ENCODE data around the gene PLAC9.
"Not testable (repeated sequence)": the region's sequence is repeated elsewhere in the genome, so short reads cannot be mapped to it uniquely, and the experiment has no call there.

The PLAC9 gene

GRCh38 chr10:80132299-80133139 is at the start of gene PLAC9:
PLAC9 (plus strand) TSS chr10:80132730; CDS start chr10:80132763, 33 bp downstream.
- no peak for DNase-seq (ENCODE audit: low read depth in 2 of 3, low spot score in 2 of 3)

GRCh38 chr10:80090121-80090520 is 42.4 kb upstream of the PLAC9 start:
- no peak for DNase-seq (ENCODE audit: low read depth in 2 of 3, low spot score in 2 of 3)

GRCh38 chr10:80094231-80094630 is 38.3 kb upstream of the PLAC9 start:
- no peak for DNase-seq (ENCODE audit: low read depth in 2 of 3, low spot score in 2 of 3)

- DNase-seq (ENCODE audit: low read depth in 2 of 3, low spot score in 2 of 3): not testable (repeated sequence)
Observed at GRCh38 chr10:80098272-80098671, 34.3 kb upstream of the PLAC9 start.

- DNase-seq (ENCODE audit: low read depth in 2 of 3, low spot score in 2 of 3): not testable (repeated sequence)
Observed at GRCh38 chr10:80099295-80099694, 33.2 kb upstream of the PLAC9 start.

GRCh38 chr10:80100116-80100515 is 32.4 kb upstream of the PLAC9 start:
- DNase-seq (ENCODE audit: low read depth in 2 of 3, low spot score in 2 of 3): no peak

- no peak for DNase-seq (ENCODE audit: low read depth in 2 of 3, low spot score in 2 of 3)
Observed at GRCh38 chr10:80100861-80101695, 31.5 kb upstream of the PLAC9 start.

- no peak for DNase-seq (ENCODE audit: low read depth in 2 of 3, low spot score in 2 of 3)
Observed at GRCh38 chr10:80104066-80104926, 28.2 kb upstream of the PLAC9 start.

GRCh38 chr10:80108576-80109239 is 23.8 kb upstream of the PLAC9 start:
- DNase-seq (ENCODE audit: low read depth in 2 of 3, low spot score in 2 of 3): no peak

GRCh38 chr10:80110986-80111385 is 21.5 kb upstream of the PLAC9 start:
- DNase-seq (ENCODE audit: low read depth in 2 of 3, low spot score in 2 of 3): no peak

- DNase-seq (ENCODE audit: low read depth in 2 of 3, low spot score in 2 of 3): no peak
Observed at GRCh38 chr10:80118669-80119068, 13.9 kb upstream of the PLAC9 start.

- no peak for DNase-seq (ENCODE audit: low read depth in 2 of 3, low spot score in 2 of 3)
Observed at GRCh38 chr10:80122110-80122710, 10.3 kb upstream of the PLAC9 start.

- DNase-seq (ENCODE audit: low read depth in 2 of 3, low spot score in 2 of 3): no peak
Observed at GRCh38 chr10:80122746-80123145, 9.8 kb upstream of the PLAC9 start.

GRCh38 chr10:80126876-80127275 is 5.7 kb upstream of the PLAC9 start:
- no peak for DNase-seq (ENCODE audit: low read depth in 2 of 3, low spot score in 2 of 3)

GRCh38 chr10:80131499-80131901 is 1.0 kb upstream of the PLAC9 start:
- no peak for DNase-seq (ENCODE audit: low read depth in 2 of 3, low spot score in 2 of 3)

- no peak for DNase-seq (ENCODE audit: low read depth in 2 of 3, low spot score in 2 of 3)
Observed at GRCh38 chr10:80133206-80133605, 676 bp downstream of the PLAC9 start.

- not testable (repeated sequence) for DNase-seq (ENCODE audit: low read depth in 2 of 3, low spot score in 2 of 3)
Observed at GRCh38 chr10:80133687-80134086, 1.2 kb downstream of the PLAC9 start.

- no peak for DNase-seq (ENCODE audit: low read depth in 2 of 3, low spot score in 2 of 3)
Observed at GRCh38 chr10:80136134-80136571, 3.6 kb downstream of the PLAC9 start.

- DNase-seq (ENCODE audit: low read depth in 2 of 3, low spot score in 2 of 3): no peak
Observed at GRCh38 chr10:80137031-80137862, 4.7 kb downstream of the PLAC9 start.

Measured in activated CD8-positive, alpha-beta memory T cell treated with anti-CD3 and anti-CD28 coated beads for 48 hours (primary cell).